ACC112 (cell line): Measurements from ENCODE around the gene CYP27C1.
A peak's percentile ranks its signal among the peaks of the same experiment; 100 is the strongest.
"Not testable (repeated sequence)": the region's sequence is repeated elsewhere in the genome, so short reads cannot be mapped to it uniquely, and the experiment has no call there.

Source experiments
- H2AFZ ChIP-seq: fragments of 200-600 bp; sonication (generic); one replicate; pipeline ENCODE4 v1.6.0; 2017; ENCODE audit warnings: antibody characterized with exemption, low read length; ENCODE audit not compliant: unreplicated experiment
- H3K27ac ChIP-seq: fragments of 200-600 bp; sonication (generic); 2 replicates; pipeline ENCODE4 v1.5.1; 2014; ENCODE audit warnings: low read depth, mild to moderate bottlenecking, antibody characterized with exemption, low read length, moderate library complexity
- H3K27me3 ChIP-seq: fragments of 200-600 bp; sonication (generic); 2 replicates; pipeline ENCODE4 v1.6.1; 2014; ENCODE audit warnings: mild to moderate bottlenecking, antibody characterized with exemption, low read length, moderate library complexity, mixed read lengths; ENCODE audit not compliant: insufficient read depth
- H3K36me3 ChIP-seq: fragments of 200-600 bp; sonication (generic); 2 replicates; pipeline ENCODE4 v1.6.1; 2016; ENCODE audit warnings: mild to moderate bottlenecking, antibody characterized with exemption, low read length, moderate library complexity, mixed read lengths; ENCODE audit not compliant: insufficient read depth
- H3K4me1 ChIP-seq: fragments of 200-600 bp; sonication (generic); one replicate; pipeline ENCODE4 v1.6.1; 2016; ENCODE audit warnings: low read length, mixed read lengths; ENCODE audit not compliant: insufficient read depth, unreplicated experiment, control insufficient read depth
- H3K4me3 ChIP-seq: fragments of 200-600 bp; sonication (generic); 2 replicates; pipeline ENCODE4 v1.5.1; 2014; ENCODE audit warnings: mild to moderate bottlenecking, low read depth, low read length
- H3K79me2 ChIP-seq: fragments of 200-600 bp; sonication (generic); one replicate; pipeline ENCODE4 v1.6.0; 2016; ENCODE audit warnings: low read length; ENCODE audit not compliant: control insufficient read depth, unreplicated experiment, insufficient read depth

CYP27C1 gene

GRCh38 chr2:127220102-127220767, at the start of gene CYP27C1:
TSS of gene CYP27C1 (minus strand) at chr2:127220299. CDS start at chr2:127220270, 29 bp downstream.
- H3K27me3 ChIP-seq, result peaks cover 39% of the 10 kb centered on the region
- H3K4me1 ChIP-seq, result peaks cover 4% of the 10 kb centered on the region
- no peaks in the 10 kb centered on the region for H3K36me3 ChIP-seq
- H3K4me3 ChIP-seq, result peak within 1 kb of the TSS; percentile 79
- no peak within 1 kb of the TSS for H3K27ac ChIP-seq
- H2AFZ ChIP-seq, result peak within 1 kb of the TSS; percentile 45
- no peaks in the 10 kb centered on the region for H3K79me2 ChIP-seq

- Histone ChIP-seq H3K4me1 (no peaks in the 10 kb centered on the region), H3K27me3 (no peaks in the 10 kb centered on the region), H3K27ac (no peak overlapping the region), H3K79me2 (no peaks in the 10 kb centered on the region), H2AFZ (no peak overlapping the region), H3K4me3 (no peak overlapping the region), H3K36me3 (peaks cover 13% of the 10 kb centered on the region; the same call in 1 of the 2 replicates)
These were observed 41.8 kb upstream of the CYP27C1 start for GRCh38 chr2:127261804-127262406.

GRCh38 chr2:127259355-127259754, 39.3 kb upstream of the CYP27C1 start:
- Histone ChIP-seq H3K79me2 (no peaks in the 10 kb centered on the region), H3K27me3 (no peaks in the 10 kb centered on the region), H3K27ac (no peak overlapping the region), H3K4me1 (peaks cover 4% of the 10 kb centered on the region), H3K4me3 (no peak overlapping the region), H2AFZ (no peak overlapping the region), H3K36me3 (peaks cover 10% of the 10 kb centered on the region; the same call in 1 of the 2 replicates)

GRCh38 chr2:127256866-127257265, 36.8 kb upstream of the CYP27C1 start:
- H3K4me3 ChIP-seq, result no peak overlapping the region
- H3K36me3 ChIP-seq, result peaks cover 9% of the 10 kb centered on the region; the same call in 1 of the 2 replicates
- H3K4me1 ChIP-seq, result peaks cover 6% of the 10 kb centered on the region
- H3K27me3 ChIP-seq, result no peaks in the 10 kb centered on the region
- no peaks in the 10 kb centered on the region for H3K79me2 ChIP-seq
- no peak overlapping the region for H2AFZ ChIP-seq
- no peak overlapping the region for H3K27ac ChIP-seq

GRCh38 chr2:127256381-127256780, 36.3 kb upstream of the CYP27C1 start:
- no peak overlapping the region for H3K27ac ChIP-seq
- no peak overlapping the region for H3K4me3 ChIP-seq
- H3K79me2 ChIP-seq, result no peaks in the 10 kb centered on the region
- peaks cover 6% of the 10 kb centered on the region for H3K4me1 ChIP-seq
- no peaks in the 10 kb centered on the region for H3K27me3 ChIP-seq
- no peak overlapping the region for H2AFZ ChIP-seq
- peaks cover 5% of the 10 kb centered on the region; the same call in 1 of the 2 replicates for H3K36me3 ChIP-seq

GRCh38 chr2:127255721-127256120, 35.6 kb upstream of the CYP27C1 start:
- Histone ChIP-seq H3K4me3 (no peak overlapping the region), H3K27ac (no peak overlapping the region), H3K4me1 (peaks cover 6% of the 10 kb centered on the region), H3K27me3 (no peaks in the 10 kb centered on the region), H3K36me3 (peaks cover 5% of the 10 kb centered on the region; the same call in 1 of the 2 replicates), H2AFZ (no peak overlapping the region), H3K79me2 (no peaks in the 10 kb centered on the region)

- no peak overlapping the region for H3K27ac ChIP-seq
- H3K79me2 ChIP-seq, result no peaks in the 10 kb centered on the region
- H3K36me3 ChIP-seq, result peaks cover under 1% of the 10 kb centered on the region; the same call in 1 of the 2 replicates
- no peak overlapping the region for H2AFZ ChIP-seq
- no peak overlapping the region for H3K4me3 ChIP-seq
- H3K4me1 ChIP-seq, result peaks cover 6% of the 10 kb centered on the region
- H3K27me3 ChIP-seq, result no peaks in the 10 kb centered on the region
These were observed 35.0 kb upstream of the CYP27C1 start for GRCh38 chr2:127255146-127255545.

- Histone ChIP-seq H3K36me3 (no peaks in the 10 kb centered on the region), H3K27ac (no peak overlapping the region), H3K4me1 (peaks cover 6% of the 10 kb centered on the region), H3K27me3 (no peaks in the 10 kb centered on the region), H3K4me3 (no peak overlapping the region), H2AFZ (no peak overlapping the region), H3K79me2 (no peaks in the 10 kb centered on the region)
These were observed 34.4 kb upstream of the CYP27C1 start for GRCh38 chr2:127254386-127254981.

GRCh38 chr2:127241184-127241583, 21.1 kb upstream of the CYP27C1 start:
- H3K79me2 ChIP-seq, H3K4me1 ChIP-seq, H3K4me3 ChIP-seq, H3K36me3 ChIP-seq, H2AFZ ChIP-seq, H3K27ac ChIP-seq, H3K27me3 ChIP-seq: not testable (repeated sequence)

- no peak overlapping the region for H2AFZ ChIP-seq
- H3K36me3 ChIP-seq, result no peaks in the 10 kb centered on the region
- no peaks in the 10 kb centered on the region for H3K79me2 ChIP-seq
- no peaks in the 10 kb centered on the region for H3K27me3 ChIP-seq
- no peak overlapping the region for H3K4me3 ChIP-seq
- no peak overlapping the region for H3K27ac ChIP-seq
- H3K4me1 ChIP-seq, result no peaks in the 10 kb centered on the region
These were observed 19.3 kb upstream of the CYP27C1 start for GRCh38 chr2:127239395-127239794.

GRCh38 chr2:127237768-127238167, 17.7 kb upstream of the CYP27C1 start:
- H2AFZ ChIP-seq, H3K4me3 ChIP-seq, H3K36me3 ChIP-seq, H3K4me1 ChIP-seq, H3K27me3 ChIP-seq, H3K79me2 ChIP-seq, H3K27ac ChIP-seq: not testable (repeated sequence)
